Measurements from ENCODE around the gene PVALB.

The PVALB gene

DNA sequence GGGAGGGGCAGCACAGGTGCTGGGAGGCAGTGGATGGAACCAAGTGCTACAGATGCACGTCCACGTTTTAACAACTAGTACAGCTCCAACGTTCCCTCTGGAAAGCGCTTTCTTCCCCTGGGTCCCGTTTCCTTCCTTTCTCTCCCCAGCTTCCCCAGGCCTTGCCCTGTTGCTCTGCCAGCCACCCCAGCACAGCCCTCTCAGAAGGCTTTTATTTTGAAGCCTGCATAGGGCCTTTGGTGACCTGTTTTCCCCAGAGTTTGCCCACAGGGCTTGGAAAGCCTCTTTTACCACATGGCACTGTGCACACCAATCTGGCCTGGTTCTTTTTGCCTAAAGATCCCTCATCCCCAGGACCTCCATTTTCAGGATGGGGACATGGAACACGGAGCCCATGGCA lies 30.1 kb upstream of the PVALB start:
- TF ChIP-seq, protein P1, sequence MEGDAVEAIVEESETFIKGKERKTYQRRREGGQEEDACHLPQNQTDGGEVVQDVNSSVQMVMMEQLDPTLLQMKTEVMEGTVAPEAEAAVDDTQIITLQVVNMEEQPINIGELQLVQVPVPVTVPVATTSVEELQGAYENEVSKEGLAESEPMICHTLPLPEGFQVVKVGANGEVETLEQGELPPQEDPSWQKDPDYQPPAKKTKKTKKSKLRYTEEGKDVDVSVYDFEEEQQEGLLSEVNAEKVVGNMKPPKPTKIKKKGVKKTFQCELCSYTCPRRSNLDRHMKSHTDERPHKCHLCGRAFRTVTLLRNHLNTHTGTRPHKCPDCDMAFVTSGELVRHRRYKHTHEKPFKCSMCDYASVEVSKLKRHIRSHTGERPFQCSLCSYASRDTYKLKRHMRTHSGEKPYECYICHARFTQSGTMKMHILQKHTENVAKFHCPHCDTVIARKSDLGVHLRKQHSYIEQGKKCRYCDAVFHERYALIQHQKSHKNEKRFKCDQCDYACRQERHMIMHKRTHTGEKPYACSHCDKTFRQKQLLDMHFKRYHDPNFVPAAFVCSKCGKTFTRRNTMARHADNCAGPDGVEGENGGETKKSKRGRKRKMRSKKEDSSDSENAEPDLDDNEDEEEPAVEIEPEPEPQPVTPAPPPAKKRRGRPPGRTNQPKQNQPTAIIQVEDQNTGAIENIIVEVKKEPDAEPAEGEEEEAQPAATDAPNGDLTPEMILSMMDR (IDR thresholded peaks at IDR 0.05; ENCODE audit: low read depth, low read length, missing control alignments): no peak
- in situ Hi-C loops (cut with HindIII; ENCODE audit: low sequenced_read_pairs): no loop called here
- DNase-seq (ENCODE audit: low read depth): no peak
- no peak overlapping the region for H3K4me3 ChIP-seq (ENCODE audit: low read depth, low read length)

DNA sequence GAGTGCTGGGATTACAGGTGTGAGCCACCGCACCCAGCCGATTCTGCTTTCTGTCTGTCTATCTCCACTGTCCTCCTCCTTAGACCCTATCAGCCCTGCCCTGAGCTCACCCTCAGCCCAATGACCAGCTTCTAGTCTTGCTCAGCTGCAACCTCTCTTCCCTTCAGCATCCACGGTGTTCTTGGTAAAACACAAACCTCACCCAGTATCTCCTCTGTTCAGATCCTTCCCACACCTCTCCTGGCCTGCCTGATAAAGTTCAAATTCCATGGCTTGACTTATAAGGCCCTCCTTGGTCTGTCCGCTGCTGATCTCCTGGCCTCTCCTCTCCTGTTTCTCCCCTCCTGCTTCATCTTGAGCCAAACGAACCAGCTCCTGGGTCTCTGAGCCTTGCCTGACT lies 29.4 kb upstream of the PVALB start:
- no peak overlapping the region for H3K4me3 ChIP-seq (ENCODE audit: low read depth, low read length)
- TF ChIP-seq, protein P1 (IDR thresholded peaks at IDR 0.05; ENCODE audit: low read depth, low read length, missing control alignments): no peak
- no peak for DNase-seq (ENCODE audit: low read depth)
- in situ Hi-C loops (cut with HindIII; ENCODE audit: low sequenced_read_pairs): no loop called here

DNA sequence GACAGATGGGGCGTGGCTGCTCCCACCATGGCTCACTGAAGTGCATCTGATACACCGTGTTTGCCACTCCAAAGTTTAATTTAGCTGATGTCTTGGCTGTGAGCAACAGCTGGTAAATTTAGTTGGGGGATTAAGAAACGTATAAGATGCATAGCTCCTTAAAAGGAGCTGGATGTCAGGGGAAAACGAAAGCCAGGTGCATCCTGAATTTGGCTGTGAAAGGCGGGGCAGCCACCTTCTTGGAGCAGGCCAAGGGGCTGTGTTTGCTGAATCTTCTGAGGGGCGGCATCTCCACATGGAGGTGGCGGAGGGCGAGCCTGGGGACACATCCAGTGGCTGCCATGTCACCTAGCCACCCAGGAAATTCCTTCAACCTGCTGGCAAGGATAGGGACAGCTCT lies 23.3 kb upstream of the PVALB start:
- H3K4me3 ChIP-seq (ENCODE audit: low read depth, low read length): no peak overlapping the region
- no peak for DNase-seq (ENCODE audit: low read depth)
- in situ Hi-C loops (cut with HindIII; ENCODE audit: low sequenced_read_pairs): no loop called here
- TF ChIP-seq, protein P1 (IDR thresholded peaks at IDR 0.05; ENCODE audit: low read depth, low read length, missing control alignments): no peak

DNA sequence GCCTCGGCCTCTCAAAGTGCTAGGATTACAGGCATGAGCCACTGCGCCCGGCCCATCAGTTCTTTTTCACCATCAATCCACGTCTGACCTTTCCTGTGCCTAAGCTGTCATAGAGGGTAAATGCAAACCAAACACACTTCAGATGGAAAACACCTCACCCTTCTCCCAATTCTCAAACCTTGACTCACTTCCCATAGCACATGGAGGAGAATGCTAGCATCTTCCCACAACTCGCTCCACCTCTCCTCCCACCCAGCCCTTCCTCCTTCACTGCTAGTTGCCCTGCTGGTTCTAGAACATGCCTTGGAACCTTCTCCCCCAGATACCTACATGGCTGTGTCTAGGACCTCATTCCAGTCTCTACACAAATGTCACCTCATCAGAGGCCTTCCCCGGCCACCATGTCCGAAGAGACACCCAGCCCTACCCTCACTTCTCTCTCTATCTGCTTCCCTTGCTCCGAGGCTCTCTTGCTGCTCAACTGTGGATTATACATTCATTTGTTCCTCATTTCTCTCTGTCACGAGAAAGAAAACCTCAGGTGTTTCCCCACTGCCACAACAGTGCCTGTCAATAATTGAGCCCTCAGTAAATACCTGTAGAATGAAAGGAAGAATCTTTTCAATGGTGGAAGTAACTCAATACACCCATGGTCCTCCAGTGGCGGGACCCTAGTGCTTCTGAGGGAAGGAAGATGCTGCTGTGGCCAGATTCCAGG lies 22.7 kb upstream of the PVALB start:
- TF ChIP-seq, protein P1 (IDR thresholded peaks at IDR 0.05; ENCODE audit: low read depth, low read length, missing control alignments): no peak
- no peak for DNase-seq (ENCODE audit: low read depth)

DNA sequence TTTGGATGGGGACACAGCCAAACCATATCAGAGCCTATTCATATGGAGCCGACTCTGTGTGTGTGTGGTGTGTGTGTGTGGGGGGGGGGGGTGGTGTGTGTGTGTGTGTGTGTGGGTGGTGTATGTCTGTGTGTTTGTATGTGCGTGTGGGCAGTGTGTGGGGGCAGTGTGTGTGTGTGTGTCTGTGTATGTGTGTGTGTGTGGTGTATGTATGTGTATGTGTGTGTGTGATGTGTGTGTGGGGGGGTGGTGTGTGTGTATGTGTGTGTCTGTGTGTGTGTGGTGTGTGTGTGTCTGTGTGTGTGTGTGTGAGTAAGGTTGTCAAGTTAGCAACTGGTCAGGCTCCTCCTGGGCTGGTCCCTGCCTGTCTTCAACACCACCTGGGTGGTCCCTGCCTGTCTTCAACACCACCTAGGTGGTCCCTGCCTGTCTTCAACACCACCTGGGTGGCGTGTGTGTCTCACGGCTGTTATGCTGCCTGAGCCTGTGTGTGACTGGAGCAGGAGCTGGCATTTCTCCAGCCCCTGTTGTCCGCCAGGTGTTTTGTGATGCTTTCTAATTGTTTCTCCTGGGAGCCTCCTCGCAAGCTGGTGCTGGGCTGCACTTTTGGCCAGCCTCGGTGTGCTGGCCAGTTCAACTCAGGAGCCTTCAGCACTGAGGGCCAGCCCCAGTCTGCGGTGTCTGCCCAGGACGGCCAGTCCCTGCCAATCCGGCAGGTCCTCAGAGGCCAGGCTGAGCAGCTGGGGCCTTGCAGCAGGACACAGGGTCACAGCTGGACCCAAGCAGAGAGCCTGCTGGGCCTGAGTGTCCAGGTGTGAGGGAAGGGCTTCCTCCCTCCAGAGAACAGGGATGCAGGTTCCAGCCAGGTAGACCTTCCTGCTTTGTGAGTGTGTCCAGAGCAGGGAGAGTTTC lies 21.5 kb upstream of the PVALB start:
- DNase-seq (ENCODE audit: low read depth): no peak
- H3K4me3 ChIP-seq (ENCODE audit: low read depth, low read length): no peak overlapping the region
- in situ Hi-C loops (cut with HindIII; ENCODE audit: low sequenced_read_pairs): loop anchor here (5.0 kb wide), 1 partner anchor 61 kb away; the partner anchor contains the start of gene IFT27
- TF ChIP-seq, protein P1 (IDR thresholded peaks at IDR 0.05; ENCODE audit: low read depth, low read length, missing control alignments): no peak

More for the DNA sequence above, 22.7 kb upstream of the PVALB start:
- H3K4me3 ChIP-seq (ENCODE audit: low read depth, low read length): no peak overlapping the region
- in situ Hi-C loops (cut with HindIII; ENCODE audit: low sequenced_read_pairs): loop anchor here (5.0 kb wide), 1 partner anchor 62 kb away; the partner anchor contains the start of gene IFT27

DNA sequence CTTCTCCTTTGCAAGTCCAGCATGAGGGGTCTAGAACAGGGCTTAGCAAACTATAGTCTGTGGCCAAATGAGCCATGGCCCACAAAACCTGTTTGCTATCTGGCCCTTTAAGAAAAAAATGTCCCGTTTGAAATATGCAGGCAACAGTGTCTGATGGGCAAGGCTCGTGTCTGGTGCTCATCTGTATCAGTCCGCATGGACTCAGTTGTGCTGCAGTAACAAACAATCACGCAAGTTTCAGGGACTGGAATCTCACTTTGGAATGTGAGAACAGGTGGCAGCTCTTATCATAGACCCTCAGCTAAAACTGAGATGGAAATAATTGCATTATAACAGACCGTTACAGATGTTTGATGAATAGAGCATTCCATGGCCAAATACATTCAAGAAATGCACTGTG lies 19.1 kb upstream of the PVALB start:
- H3K4me3 ChIP-seq (ENCODE audit: low read depth, low read length): no peak overlapping the region
- in situ Hi-C loops (cut with HindIII; ENCODE audit: low sequenced_read_pairs): loop anchor here (5.0 kb wide), 1 partner anchor 59 kb away; the partner anchor contains the start of gene IFT27
- no peak for DNase-seq (ENCODE audit: low read depth)
- TF ChIP-seq, protein P1 (IDR thresholded peaks at IDR 0.05; ENCODE audit: low read depth, low read length, missing control alignments): no peak
